Liver (tissue), 9 donors: ENCODE measurements around the gene ELF1. TPM values are rescaled to one million over a fixed set of nuclear protein-coding genes. Genes with fewer than 3 reads are reported as not detected.

ENCODE experiments used
- DNase-seq: peaks from one replicate; pipeline ENCODE4 v3.0.0-alpha.2; 2017; ENCODE audit warnings: low spot score
- H3K27ac ChIP-seq, 2 donors: one replicate each; pipeline ENCODE4 v1.7.0; 2013; ENCODE audit warnings: inconsistent platforms in 2 of 2, low read length in 2 of 2, control low read depth in 1 of 2, low read depth in 1 of 2, mild to moderate bottlenecking in 1 of 2
- H3K27me3 ChIP-seq, 4 donors: one replicate each; pipeline versions ENCODE4 v1.6.1 to v1.7.0; 2013; ENCODE audit warnings: low read length in 3 of 4, inconsistent platforms in 1 of 4, mild to moderate bottlenecking in 1 of 4, moderate library complexity in 1 of 4; ENCODE audit not compliant: control insufficient read depth in 4 of 4, insufficient read depth in 4 of 4
- H3K36me3 ChIP-seq, 4 donors: one replicate each; pipeline versions ENCODE4 v1.6.1 to v1.7.0; 2013; ENCODE audit warnings: low read length in 3 of 4, mild to moderate bottlenecking in 3 of 4, low read depth in 1 of 4, moderate library complexity in 1 of 4; ENCODE audit not compliant: control insufficient read depth in 4 of 4, insufficient read depth in 3 of 4
- H3K4me1 ChIP-seq, 4 donors: one replicate each; pipeline versions ENCODE4 v1.6.1 to v1.7.0; 2013; ENCODE audit warnings: low read length in 3 of 4, mild to moderate bottlenecking in 3 of 4, moderate library complexity in 1 of 4; ENCODE audit not compliant: control insufficient read depth in 4 of 4, insufficient read depth in 4 of 4
- H3K4me3 ChIP-seq, 3 donors: one replicate each; pipeline versions ENCODE4 v1.6.1 to v1.7.0; 2013; ENCODE audit warnings: low read length in 3 of 3, control low read depth in 1 of 3, low read depth in 1 of 3, mild to moderate bottlenecking in 1 of 3
- H3K9ac ChIP-seq, 2 donors: one replicate each; pipeline ENCODE4 v1.7.0; 2013; ENCODE audit warnings: low read length in 2 of 2, mild to moderate bottlenecking in 2 of 2, moderate library complexity in 2 of 2, control low read depth in 1 of 2, low read depth in 1 of 2
- H3K9me3 ChIP-seq, 4 donors: one replicate each; pipeline versions ENCODE4 v1.6.1 to v1.7.0; 2013; ENCODE audit warnings: low read length in 3 of 4; ENCODE audit not compliant: control insufficient read depth in 4 of 4
- ATF3 ChIP-seq: IDR thresholded peaks from 2 replicates; pipeline ENCODE4 v1.6.1; 2016; ENCODE audit warnings: antibody characterized with exemption
- CTCF ChIP-seq: fragments of 150-350 bp; IDR thresholded peaks from 2 replicates; pipeline ENCODE4 v1.5.1; 2017; ENCODE audit warnings: improper control_type of control experiment, low read depth, low read length; ENCODE audit not compliant: missing input control
- EGR1 ChIP-seq, 2 donors: IDR thresholded peaks; 2 replicates each; pipeline ENCODE4 v1.6.1; 2016 to 2018; ENCODE audit warnings: antibody characterized with exemption in 2 of 2, low read depth in 2 of 2
- FOXA1 ChIP-seq: IDR thresholded peaks from 2 replicates; pipeline ENCODE4 v1.6.1; 2016; ENCODE audit warnings: antibody characterized with exemption
- FOXA2 ChIP-seq: IDR thresholded peaks from 2 replicates; pipeline ENCODE4 v1.6.1; 2016; ENCODE audit warnings: antibody characterized with exemption
- GABPA ChIP-seq, 2 donors: IDR thresholded peaks in 1 of 2; conservative IDR thresholded peaks in 1 of 2; 2 replicates each; pipeline ENCODE4 v1.6.1; 2016; ENCODE audit warnings: antibody characterized with exemption in 2 of 2, mild to moderate bottlenecking in 1 of 2, moderate library complexity in 1 of 2
- HNF4A ChIP-seq, 2 donors: conservative IDR thresholded peaks; 2 replicates each; pipeline ENCODE4 v1.6.1; 2016; ENCODE audit warnings: antibody characterized with exemption in 2 of 2, mild to moderate bottlenecking in 2 of 2
- HNF4G ChIP-seq: IDR thresholded peaks from 2 replicates; pipeline ENCODE4 v1.6.1; 2016; ENCODE audit warnings: antibody characterized with exemption
- JUND ChIP-seq, 2 donors: IDR thresholded peaks; 2 replicates each; pipeline ENCODE4 v1.6.1; 2016; ENCODE audit warnings: antibody characterized with exemption in 2 of 2
- MAX ChIP-seq: IDR thresholded peaks from 2 replicates; pipeline ENCODE4 v1.6.1; 2016; ENCODE audit warnings: antibody characterized with exemption
- NR2F2 ChIP-seq: IDR thresholded peaks from 2 replicates; pipeline ENCODE4 v1.6.1; 2016; ENCODE audit warnings: antibody characterized with exemption
- RAD21 ChIP-seq, 2 donors: IDR thresholded peaks; 2 replicates each; pipeline ENCODE4 v1.6.1; 2016; ENCODE audit warnings: antibody characterized with exemption in 2 of 2, mild to moderate bottlenecking in 2 of 2
- RXRA ChIP-seq, 2 donors: IDR thresholded peaks; 2 replicates each; pipeline ENCODE4 v1.6.1; 2017 to 2018; ENCODE audit warnings: antibody characterized with exemption in 2 of 2, mild to moderate bottlenecking in 1 of 2
- SP1 ChIP-seq: IDR thresholded peaks from 2 replicates; pipeline ENCODE4 v1.6.1; 2018; ENCODE audit warnings: antibody characterized with exemption, mild to moderate bottlenecking
- TAF1 ChIP-seq: conservative IDR thresholded peaks from 2 replicates; pipeline ENCODE4 v1.6.1; 2016; ENCODE audit warnings: antibody characterized with exemption, mild to moderate bottlenecking
- ZBTB33 ChIP-seq: IDR thresholded peaks from 2 replicates; pipeline ENCODE4 v1.6.1; 2016; ENCODE audit warnings: antibody characterized with exemption
- WGBS: extraction: QIAGEN DNeasy Blood & Tissue Kit; methylation state at CpG from one replicate; pipeline ENCODE4 v1.1.7; 2013; 5-methylcytosine and 5-hydroxymethylcytosine counted together
- polyA plus RNA-seq, 2 donors: library from polyadenylated mRNA; stranded (reverse) in 1 of 2; unstranded in 1 of 2; fragments of 200-250 nt in 1 of 2; fragments of >200 nt in 1 of 2; fragmentation: Nextera tagmentation in 1 of 2; extraction: Ambion mirVana in 1 of 2; gene quantifications; one replicate each; pipeline versions ENCODE4 v1.2.1 to v1.2.3, GENCODE V29; 2013 to 2015
- total RNA-seq, 2 donors: library from RNA; depleted of rRNA; stranded (reverse); fragments of >200 nt; gene quantifications; one replicate each; pipeline ENCODE4 v1.2.3, GENCODE V29; 2014
- TF ChIP-seq, protein P1 (sequence below): IDR thresholded peaks from 2 replicates; pipeline ENCODE4 v1.6.1; 2016; ENCODE audit warnings: antibody characterized with exemption, mild to moderate bottlenecking
- donor health status: healthy.
- donor health status: healthy.
- donor health status: healthy.
- donor health status: healthy.
- donor health status: healthy.

ELF1 gene
- total and polyA plus RNA-seq, 4 donors = 15.3 to 57.2 (median 26.5) TPM

DNA sequence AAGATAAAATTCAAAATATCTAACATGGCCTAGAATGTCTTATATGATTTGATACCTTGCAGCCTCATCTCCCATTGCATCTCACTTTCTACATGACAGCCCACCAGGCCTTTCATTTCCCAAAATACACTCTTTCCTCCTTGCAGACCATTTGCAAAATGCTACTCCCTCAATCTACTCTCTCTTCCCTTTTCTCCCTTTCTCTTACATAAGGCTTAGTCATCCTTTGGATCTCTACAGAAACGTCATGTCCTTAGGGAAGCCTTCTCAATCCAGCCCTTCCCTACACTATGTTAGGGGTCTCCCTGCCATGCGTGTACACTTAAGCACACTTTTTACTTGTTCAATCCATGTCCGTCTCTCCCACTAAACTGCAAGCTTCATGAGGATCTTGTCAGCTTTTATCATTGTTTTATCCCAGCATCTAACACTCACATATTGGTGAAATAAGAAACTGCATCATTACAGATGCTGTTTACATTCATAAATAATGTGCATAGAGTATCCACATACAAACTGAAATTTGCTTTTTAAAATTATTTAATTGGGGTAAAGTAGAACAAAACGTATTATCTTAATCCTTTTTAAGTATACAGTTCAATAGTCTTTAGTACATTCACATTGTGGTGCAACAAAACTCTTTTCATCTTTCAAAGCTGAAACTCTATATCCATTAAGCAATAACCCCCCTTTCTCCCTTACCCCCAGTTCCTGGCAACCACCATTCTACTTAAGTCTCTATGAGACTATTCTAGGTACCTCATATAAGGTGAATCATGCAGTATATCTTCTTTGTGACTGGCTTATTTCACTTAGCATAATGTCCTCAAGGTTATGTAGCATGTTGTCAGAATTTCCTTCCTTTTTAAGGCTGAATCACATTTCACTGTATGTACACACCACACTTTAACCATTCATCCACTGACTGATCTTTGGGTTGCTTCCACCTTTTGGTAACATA is 30.6 kb upstream of the ELF1 start:
- no peaks in the 10 kb centered on the region for H3K27me3 ChIP-seq
- H3K4me1 ChIP-seq = peaks cover 2 to 25% (median 13%) of the 10 kb centered on the region in 4 donors
- 88% methylated on average over 4 of the region's 4 CpGs for WGBS
- DNase-seq = no peak
- peaks cover 0 to 2% (median 0%) of the 10 kb centered on the region in 4 donors for H3K36me3 ChIP-seq
- H3K9me3 ChIP-seq = no peaks in the 10 kb centered on the region
- TF ChIP-seq ATF3 (no peak), NR2F2 (no peak), HNF4G (no peak), CTCF (no peak), SP1 (no peak), EGR1 (IDR thresholded peaks at IDR 0.05; ENCODE audit: low read depth in 2 of 2) (no peak), GABPA (IDR thresholded peaks at IDR 0.05 in 1 of 2, conservative IDR thresholded peaks at IDR 0.05 in 1 of 2) (no peak), HNF4A (conservative IDR thresholded peaks at IDR 0.05) (no peak), FOXA2 (no peak), ZBTB33 (no peak), FOXA1 (no peak), JUND (IDR thresholded peaks at IDR 0.05) (no peak), RXRA (IDR thresholded peaks at IDR 0.05) (no peak)
- TF ChIP-seq, protein P1, sequence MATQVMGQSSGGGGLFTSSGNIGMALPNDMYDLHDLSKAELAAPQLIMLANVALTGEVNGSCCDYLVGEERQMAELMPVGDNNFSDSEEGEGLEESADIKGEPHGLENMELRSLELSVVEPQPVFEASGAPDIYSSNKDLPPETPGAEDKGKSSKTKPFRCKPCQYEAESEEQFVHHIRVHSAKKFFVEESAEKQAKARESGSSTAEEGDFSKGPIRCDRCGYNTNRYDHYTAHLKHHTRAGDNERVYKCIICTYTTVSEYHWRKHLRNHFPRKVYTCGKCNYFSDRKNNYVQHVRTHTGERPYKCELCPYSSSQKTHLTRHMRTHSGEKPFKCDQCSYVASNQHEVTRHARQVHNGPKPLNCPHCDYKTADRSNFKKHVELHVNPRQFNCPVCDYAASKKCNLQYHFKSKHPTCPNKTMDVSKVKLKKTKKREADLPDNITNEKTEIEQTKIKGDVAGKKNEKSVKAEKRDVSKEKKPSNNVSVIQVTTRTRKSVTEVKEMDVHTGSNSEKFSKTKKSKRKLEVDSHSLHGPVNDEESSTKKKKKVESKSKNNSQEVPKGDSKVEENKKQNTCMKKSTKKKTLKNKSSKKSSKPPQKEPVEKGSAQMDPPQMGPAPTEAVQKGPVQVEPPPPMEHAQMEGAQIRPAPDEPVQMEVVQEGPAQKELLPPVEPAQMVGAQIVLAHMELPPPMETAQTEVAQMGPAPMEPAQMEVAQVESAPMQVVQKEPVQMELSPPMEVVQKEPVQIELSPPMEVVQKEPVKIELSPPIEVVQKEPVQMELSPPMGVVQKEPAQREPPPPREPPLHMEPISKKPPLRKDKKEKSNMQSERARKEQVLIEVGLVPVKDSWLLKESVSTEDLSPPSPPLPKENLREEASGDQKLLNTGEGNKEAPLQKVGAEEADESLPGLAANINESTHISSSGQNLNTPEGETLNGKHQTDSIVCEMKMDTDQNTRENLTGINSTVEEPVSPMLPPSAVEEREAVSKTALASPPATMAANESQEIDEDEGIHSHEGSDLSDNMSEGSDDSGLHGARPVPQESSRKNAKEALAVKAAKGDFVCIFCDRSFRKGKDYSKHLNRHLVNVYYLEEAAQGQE = no peak
- no peak overlapping the region for H3K27ac ChIP-seq
- no peak overlapping the region for H3K9ac ChIP-seq
- no peak overlapping the region for H3K4me3 ChIP-seq

- no peaks in the 10 kb centered on the region for H3K27me3 ChIP-seq
- H3K9ac ChIP-seq = no peak overlapping the region
- WGBS = 97% methylated on average over 5 of the region's 5 CpGs
- H3K27ac ChIP-seq = no peak overlapping the region
- H3K9me3 ChIP-seq = no peaks in the 10 kb centered on the region
- H3K4me3 ChIP-seq = no peak overlapping the region
- H3K4me1 ChIP-seq = peaks cover 0 to 17% (median 6%) of the 10 kb centered on the region in 4 donors
- H3K36me3 ChIP-seq = peaks cover 0 to 2% (median 0%) of the 10 kb centered on the region in 4 donors
- no peak for DNase-seq
- TF ChIP-seq NR2F2 (no peak), TAF1 (no peak), GABPA (IDR thresholded peaks at IDR 0.05 in 1 of 2, conservative IDR thresholded peaks at IDR 0.05 in 1 of 2) (no peak), CTCF (no peak), FOXA1 (no peak), JUND (IDR thresholded peaks at IDR 0.05) (no peak), ZBTB33 (no peak), HNF4G (no peak), RAD21 (IDR thresholded peaks at IDR 0.05) (no peak), FOXA2 (no peak), ATF3 (no peak), MAX (no peak)
Observed at GRCh38 chr13:41048640-41049039, 29.5 kb upstream of the ELF1 start.
